GM18858 (cell line): ENCODE data around the gene ESRRG.

ENCODE experiments used
- ATAC-seq: cut with Tn5 transposase; IDR thresholded peaks from one replicate; pipeline ENCODE4 v1.9.1; 2021; ENCODE audit not compliant: unreplicated experiment

The ESRRG gene

DNA sequence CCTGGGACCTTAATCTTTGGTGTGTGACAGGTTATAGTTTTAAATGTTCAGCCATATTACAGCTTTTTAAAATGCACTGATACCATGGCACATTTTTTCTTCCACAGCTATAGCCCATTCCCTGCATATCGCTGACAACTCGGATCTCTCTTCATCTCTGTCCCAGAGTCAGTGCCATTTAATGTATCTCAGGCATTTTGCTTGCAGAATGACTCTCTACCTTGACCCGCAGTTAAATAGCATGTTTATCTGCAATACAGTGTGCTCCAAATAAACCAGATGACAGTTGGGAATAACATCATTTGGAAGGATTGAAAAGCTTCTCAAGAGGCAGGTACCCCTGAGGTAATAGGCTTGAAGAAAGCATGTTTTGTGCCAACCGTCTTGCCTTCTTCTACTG is 200.2 kb downstream of the ESRRG start:
- no peak for ATAC-seq

DNA sequence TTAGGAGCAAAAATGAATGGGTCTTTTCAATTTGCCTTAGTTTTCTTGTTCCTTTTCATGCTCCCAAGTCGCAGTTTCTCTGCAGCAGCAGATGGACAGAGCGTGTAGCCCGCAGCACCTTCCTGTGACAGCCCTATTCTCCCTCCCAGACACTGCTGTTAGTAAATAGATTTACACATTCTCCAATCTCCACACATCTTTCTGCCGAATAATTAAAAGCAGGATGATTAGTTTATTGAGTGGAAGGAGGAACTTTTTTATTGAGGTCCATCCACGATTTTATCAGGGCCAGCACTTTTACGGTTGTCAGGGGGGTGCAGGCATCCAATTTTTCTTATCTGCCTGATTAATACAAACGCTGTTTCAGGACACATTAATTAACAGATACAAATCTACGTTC is 201.8 kb downstream of the ESRRG start:
- no peak for ATAC-seq

DNA sequence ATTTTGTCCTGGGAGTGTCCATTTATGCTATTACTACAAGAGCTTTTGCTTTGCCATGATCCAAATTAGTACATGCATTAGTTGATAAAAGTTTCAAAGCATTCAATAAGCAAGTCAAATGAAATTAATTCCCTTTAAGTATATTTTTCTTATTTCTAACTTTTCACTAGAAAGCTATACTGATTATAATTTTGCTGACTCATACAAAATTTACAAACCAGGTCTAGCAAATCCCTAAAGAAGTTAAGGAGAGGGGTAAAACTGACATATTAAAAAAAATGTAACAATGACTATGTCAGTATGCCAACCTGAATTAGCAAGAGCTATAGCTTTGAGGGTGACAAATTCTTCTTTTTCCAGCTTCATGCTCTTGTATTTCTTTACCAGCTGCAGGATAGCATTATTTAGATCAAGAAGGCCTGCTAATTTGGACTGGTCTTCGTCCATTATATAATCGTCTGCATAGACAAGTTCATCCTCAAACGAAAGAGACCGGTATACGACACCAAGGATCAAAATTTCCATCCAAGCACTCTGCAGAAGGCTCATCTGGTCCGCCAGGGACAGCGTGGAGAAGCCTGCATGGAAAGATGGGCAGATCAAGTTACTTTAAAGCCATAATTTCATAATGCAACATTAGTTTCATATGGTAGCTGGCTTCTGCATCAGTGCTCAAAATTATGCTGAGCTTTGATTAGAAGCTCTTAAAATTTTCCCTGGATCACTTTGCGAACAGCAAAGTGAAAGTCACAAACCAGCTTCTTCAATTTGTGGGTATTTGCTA is 204.2 kb downstream of the ESRRG start:
- ATAC-seq, result no peak

DNA sequence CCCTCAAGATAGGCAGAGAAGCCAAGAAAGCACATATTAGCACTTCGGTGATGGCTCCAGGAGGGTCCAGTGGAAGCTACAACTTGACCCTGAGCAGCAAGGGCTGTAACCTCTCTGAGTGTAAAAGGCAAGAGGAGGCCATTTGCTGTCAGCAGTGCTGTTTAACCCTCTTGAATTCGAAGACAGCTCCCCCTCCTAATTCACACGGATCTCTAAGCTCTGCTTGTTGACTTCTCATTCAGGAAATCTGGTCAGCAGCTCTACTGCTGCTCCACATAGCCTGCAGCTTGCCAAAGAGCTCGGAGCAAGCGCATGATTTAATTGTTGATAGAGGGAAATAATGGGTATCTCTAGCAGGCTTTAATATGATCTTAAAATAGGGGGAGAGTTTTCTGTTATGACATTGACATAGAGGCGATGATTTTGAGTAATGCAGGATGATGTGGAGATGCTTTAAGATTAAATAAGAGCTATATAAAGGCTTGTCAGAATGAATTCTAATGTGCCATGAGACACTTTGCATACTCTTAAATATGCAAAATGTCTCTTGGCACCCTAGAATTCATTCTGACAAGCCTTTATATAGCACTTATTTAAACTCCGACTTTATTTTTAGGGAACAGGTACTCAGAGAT is 220.6 kb downstream of the ESRRG start:
- ATAC-seq, result no peak

DNA sequence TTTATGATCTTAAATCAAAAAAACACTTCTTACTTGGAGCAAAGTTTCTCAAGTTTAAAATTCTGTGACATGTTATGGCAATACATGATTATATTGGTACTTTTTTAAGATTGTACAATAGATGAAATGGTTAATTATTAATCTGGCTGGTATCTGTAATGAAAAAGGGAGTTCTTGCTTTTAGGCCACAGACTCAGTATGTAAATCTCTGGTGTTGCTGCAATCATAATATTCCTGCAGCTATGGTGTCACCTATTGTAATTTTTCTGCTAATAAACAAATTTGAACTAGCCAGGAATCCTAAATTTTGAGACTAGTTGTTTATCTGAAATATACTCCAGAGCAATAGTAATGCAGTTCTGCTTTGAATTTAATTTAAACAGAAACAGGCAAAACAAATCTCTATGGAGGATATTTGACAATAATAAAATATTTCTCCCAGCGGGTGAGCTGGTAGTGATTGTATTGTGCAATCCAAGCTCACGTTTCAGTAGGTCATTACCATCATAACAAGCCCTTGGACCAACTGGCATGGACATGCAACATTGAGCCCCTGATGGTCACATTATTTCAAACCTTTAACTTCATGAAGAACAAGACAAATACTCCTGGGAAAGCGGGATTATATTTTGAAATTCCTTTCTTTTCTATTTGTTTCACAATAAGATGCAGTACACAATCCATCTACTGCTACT is 222.8 kb downstream of the ESRRG start:
- ATAC-seq, result no peak

DNA sequence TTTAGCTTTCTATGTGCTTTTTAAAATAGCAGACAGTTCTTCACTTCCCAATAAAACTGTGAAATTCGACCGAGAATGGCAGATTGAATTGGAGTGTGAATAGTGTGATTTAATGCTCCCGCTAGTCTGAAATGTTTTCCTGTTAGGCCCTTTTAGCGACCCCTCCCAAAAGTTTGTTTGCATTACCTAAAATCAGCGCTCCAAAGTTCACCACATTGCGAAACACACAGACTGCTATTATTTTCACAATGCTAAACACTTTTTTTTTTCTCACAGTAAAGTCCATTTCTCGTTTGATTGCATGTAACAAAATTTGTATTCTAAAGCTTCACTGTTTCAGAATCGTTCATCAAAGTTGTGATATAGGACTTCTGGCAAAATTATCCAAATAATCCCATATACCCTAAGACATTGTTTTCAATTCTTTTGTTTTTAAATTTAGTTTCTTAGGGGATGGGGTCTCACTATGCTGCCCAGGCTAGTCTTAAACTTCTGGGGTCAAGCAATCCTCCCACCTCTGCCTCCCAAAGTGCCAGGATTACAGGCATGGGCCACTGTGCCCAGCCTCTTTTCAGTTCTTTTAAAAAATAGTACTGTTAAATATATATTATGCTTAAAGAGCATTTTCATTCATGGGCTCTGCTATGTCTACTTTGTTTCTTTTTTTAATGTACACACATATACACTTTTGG is 223.5 kb downstream of the ESRRG start:
- no peak for ATAC-seq

DNA sequence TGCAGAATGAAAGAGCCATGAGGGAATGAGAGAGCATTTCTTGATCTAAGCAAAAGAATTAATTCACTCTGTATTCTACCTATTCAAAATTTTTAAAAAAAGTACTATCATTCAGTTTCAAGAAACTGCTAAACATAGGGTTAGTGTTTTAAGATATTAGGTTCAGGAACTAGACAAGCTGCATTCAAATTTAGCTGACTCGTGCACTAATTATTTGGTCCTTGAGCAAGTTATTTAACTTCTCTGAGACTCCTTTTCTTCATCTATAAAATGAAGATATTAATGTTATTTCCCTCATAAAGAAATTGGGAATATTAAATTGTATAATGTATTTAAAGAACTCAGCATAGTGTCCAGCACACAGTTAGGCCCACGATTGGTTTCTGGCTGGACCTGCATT is 225.0 kb downstream of the ESRRG start:
- no peak for ATAC-seq

DNA sequence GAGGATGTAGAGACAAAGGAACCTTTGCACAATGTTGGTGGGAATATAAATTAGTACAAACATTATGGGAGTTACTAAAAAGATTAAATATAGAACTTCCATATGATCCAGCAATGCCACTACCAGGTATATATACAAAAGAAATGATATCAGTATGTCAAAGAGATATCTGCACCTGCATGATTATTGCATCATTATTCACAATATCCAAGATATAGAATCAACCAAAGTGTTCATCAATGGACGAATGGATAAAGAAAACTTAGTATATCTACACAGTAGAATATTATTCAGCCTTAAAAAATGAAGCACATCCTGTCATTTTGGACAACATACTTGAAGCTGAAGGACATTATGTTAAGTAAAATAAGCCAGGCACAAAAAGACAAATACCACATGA is 238.2 kb downstream of the ESRRG start:
- no peak for ATAC-seq

DNA sequence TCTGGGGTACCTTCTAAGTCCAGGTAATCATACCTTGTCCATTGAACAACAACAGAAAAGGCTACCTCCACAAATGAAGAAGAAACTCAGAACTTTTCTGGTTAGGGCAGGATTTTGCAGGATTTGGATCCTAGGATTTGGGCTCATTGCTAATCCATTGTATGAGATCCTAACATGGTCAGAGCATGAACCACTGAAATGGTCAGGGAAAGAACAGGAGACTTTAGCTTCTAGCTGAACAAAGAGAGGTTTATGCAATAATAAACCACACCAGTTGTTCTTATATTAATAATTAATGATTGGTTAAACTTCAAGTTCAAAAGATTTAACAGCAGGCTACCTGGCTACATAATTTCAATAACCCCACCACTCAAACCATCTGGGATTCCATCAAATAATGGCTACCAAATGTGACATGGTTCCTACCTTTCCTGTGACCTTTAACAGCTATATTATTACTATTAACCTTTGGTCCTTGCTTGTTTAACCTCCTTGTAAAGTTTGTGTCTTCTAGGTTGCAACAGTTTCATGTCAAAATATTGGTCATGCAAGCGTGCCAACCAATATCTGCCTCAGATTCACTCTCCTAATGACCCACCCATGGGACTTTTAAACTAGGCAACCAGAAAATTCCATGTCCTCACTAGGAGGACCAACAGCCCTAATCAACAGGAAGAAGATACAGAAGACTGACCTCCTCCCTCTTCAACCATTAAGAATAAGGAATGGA is 239.4 kb downstream of the ESRRG start:
- no peak for ATAC-seq

DNA sequence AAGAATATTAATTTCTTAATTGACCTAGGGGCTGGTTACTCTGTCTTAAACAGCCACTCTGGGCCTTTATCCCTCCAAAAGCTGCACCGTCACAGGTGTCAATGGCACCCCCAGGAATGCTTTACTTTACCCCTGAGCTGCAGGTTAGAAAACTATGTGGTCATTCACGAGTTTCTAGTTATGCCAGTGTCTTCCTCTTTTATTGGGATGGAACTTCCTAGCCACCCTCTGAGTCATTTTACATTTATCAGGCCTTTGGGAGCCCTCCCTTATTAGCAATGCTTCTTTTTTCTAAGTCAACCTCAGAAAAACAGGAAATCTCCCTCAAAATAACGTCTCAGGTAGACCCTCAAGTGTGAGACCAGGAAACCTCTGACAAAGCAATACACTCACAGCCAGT is 240.6 kb downstream of the ESRRG start:
- ATAC-seq, result no peak

DNA sequence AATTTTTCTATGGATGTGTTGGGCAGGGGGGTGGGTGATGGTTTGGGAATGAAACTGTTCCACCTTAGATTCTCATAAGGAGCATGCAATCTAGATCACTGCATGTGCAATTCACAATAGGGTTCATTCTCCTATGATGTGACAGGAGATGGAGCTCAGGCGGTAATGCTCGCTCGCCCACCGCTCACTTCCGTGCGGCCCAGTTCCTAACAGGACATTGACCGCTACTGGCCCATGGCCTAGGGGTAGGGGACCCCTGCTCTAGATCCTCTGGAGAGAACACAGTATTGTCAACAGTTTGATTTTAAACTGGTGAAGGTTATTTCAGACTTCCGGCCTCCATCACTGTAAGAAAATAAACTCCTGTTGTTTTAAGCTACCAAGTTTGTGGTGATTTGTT is 245.0 kb downstream of the ESRRG start:
- no peak for ATAC-seq

DNA sequence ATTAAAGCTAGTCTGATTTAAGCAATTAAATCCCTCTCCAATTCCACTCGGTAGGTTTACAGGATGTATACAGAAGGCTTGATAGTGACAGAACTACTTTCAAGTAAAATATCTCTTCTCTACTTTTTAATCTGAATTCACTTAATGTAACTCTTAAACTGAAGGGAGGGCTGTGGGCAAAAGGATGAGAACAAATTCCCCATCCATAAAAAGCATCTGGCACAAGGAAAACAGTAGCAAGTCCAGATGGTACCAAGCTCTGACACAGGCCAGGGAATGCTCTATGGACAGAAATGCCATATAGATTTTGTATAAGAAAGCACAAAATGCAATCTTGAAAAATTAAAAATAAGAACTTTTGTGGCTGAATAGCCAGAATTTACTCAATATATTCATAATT is 246.9 kb downstream of the ESRRG start:
- ATAC-seq, result no peak

DNA sequence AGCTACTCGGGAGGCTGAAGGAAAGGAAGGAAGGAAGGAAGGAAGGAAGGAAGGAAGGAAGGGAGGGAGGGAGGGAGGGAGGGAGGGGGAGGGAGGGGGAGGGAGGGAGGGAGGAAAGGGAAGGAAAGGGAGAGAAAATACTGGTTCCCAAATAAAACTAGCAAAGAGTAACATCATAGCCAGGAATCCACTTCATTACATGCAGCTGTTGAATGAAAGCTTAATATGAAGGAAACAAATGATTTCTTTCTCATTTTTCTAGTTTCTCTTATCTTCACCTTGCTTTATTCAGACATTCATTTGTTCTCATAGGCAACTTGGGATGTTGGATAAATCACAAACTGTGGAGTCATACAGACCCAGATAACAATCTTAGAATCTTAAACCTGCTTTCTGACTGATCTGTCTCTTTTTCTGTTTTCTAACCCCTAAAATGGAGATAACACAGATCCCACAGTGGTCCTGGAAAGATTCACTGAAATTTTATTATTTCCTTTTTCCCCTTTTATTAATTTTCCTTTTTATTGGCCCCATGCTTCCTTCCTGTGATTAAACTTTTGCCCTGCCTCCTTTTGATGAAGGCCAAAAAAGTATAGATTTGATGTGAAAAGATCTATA is 247.5 kb downstream of the ESRRG start:
- ATAC-seq, result no peak

DNA sequence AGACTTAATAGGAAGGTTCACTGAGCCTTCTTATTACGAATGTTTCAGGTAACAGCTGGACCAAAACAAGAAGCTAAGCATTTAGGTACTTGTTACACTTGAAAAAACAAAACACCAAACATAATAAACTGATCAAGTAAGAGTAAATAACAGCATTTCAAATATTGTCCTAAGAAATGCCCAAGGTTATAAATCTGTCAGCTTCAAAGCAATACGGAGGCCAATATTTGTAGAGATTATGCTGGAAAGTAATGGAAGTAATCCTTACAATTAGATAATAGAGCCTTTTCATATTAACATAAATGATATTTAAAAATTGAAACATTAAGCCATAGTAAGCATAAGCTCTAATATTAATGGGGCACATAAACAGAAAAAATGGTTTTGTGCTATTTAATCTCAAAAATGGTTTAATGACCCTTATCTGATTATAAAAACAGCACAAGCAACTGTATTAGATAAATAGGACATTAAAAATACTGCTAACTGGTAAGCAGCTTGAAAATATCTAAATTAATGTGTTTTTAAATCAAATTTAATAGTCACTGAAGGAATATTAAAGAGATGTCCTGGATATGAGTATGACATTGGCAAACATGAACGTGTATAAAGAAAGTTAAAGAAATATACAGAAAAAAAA is 256.9 kb downstream of the ESRRG start:
- ATAC-seq, result no peak

DNA sequence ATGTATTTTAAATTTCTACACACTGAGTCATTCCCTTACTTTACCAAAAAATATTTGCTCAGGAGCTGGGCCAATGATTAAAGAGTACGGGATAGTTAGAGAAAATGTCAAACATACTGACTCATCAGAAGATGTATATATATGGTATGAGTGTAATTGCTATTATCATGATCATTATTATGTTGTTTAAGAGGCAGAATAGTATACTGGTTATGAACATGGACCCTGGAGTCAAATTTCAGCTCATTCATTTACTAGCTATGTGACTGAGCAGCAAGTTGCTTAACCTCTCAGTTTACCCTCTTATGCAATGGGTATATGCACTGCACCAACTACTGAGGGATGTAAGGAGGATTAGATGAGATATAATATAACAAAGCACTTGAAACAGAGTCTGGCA is 258.7 kb downstream of the ESRRG start:
- ATAC-seq, result no peak

DNA sequence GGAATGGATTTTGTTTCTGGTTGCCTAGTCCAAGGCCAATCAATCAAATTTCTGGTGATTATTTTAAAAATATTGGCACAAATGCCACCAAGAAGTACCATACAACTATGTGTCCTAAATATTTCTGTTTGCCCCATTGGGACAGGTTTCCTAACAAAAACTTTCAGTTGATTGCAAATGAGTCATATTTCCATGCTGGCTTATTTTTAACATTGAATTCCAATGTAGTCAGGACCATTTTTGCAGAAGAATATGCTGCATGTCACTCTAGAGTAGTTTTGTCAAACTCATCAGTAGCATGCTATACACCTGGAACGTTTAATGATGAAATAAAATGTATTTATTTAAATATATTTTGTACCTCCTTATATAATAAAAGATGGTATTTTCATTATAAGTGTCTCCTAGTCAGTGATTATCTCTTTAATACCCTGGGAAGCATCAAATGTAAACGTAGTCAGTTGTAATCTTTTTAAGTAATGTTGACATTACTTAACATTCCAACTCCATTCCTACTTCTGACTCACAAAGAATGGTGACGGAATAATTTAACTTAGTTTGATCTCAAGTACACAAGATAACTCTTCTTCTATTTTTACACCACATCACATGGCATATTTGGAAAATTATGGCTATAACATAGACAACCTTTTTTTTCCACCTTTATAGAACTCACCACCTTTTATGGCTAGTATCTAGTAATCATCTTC is 261.0 kb downstream of the ESRRG start:
- ATAC-seq, result no peak

DNA sequence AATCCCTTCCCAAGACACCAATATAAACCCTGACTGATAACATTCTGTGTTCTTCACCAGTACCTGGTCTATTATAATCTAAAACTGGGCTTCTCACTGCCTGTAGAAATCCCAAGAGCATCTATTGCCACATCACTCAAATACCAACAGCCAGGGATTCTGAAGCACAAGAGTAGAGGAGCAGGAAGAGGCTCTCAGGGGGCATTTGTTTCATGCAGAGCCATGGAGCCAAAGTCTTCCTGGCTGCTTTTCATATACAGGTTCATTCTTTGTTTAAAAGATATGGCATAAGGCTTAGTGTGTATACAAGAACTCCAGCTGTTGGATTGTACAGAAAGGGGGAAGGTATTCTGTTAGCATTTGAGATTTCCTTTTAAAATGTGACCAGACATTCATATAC is 261.8 kb downstream of the ESRRG start:
- no peak for ATAC-seq

DNA sequence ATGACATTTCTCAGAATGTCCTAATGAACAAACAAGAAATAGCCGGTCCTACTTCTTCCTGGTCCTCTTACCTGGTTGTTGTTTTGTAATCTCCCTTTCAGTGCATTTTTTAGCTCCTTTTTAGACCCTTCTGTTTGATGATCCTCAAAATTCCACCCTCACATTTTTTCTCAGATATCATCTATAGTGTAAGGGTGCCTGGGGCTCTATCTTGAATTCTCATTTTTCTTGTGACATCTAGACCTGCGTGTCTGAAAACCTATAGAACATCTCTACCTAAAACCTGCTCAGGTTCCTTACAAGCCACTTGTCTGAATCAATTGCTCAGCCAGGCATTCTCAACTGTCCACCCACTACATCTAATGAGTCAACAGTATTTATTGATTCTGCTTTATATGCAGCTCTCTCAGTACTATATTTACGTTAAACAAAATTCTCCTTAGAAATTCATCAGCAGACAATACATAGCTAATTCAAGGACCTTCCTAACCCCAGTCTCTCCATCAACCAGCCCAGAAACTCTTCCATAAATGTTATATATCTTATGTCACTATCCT is 263.5 kb downstream of the ESRRG start:
- no peak for ATAC-seq

DNA sequence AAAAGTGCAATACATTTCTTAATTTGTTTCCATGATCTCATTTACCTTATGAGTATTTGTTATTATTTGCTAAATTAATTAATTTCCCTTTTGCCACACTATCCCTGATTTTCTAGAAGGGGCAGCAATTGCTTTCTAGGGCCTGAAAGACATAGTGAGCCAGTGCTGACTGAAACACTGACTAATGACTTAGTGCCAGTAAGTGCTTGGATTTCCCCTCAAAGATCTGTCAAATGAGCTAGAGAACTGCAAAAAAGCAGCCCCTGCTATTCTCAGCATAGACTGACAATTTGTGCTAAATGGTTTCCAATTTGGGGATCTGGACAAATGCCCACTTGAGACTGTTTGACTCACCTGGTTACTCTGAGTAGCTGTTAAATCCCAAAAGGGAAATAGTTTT is 264.4 kb downstream of the ESRRG start:
- no peak for ATAC-seq
